ENCODE data around the gene IKZF2. TPM values are rescaled to one million over a fixed set of nuclear protein-coding genes. Genes with fewer than 3 reads are reported as not detected.

The IKZF2 gene
- total and polyA plus RNA-seq, 10 of the 15 experiments (the other 5 are each of a cell fraction or from before 2014, with no cell fraction given), result 15.2 to 266 (median 87.2) TPM

GRCh38 chr2:213079756-213080155, 71.7 kb downstream of the IKZF2 start:
- Histone ChIP-seq H3K9ac (ENCODE audit: control insufficient read depth, insufficient read depth, low read length) (no peak overlapping the region), H2AFZ (ENCODE audit: control insufficient read depth, low read depth, low read length) (no peak overlapping the region), H3K79me2 (ENCODE audit: control insufficient read depth, insufficient read depth, low read length) (peaks cover 61% of the 10 kb centered on the region), H3K4me1 (ENCODE audit: control insufficient read depth, insufficient read depth, low read length) (no peaks in the 10 kb centered on the region), H3K27me3 (replicated peaks in 1 of 2; ENCODE audit: control insufficient read depth in 2 of 2, insufficient read depth in 2 of 2, low read length in 1 of 2) (no peaks in the 10 kb centered on the region), H3K4me3 (no peak overlapping the region), H3K9me3 (replicated peaks; ENCODE audit: control insufficient read depth, insufficient read depth, low read length) (peaks cover 12% of the 10 kb centered on the region), H3K27ac (ENCODE audit: control insufficient read depth, insufficient read depth) (no peak overlapping the region), H3K4me2 (ENCODE audit: control insufficient read depth, insufficient read depth) (no peak overlapping the region), H3K36me3 (ENCODE audit: control insufficient read depth in 2 of 2, insufficient read depth in 2 of 2, low read length in 1 of 2) (peaks cover 2 to 17% of the 10 kb centered on the region in 2 experiments; a peak in 3 of 4 replicates), H4K20me1 (ENCODE audit: control insufficient read depth, insufficient read depth) (no peaks in the 10 kb centered on the region)
- ChIA-PET POLR2A (interaction anchor here (1.0 kb wide), 1 partner anchor 14 kb away, joined by 3 read pairs; no protein-coding TSS in a partner anchor), CTCF (interaction anchor here (1.3 kb wide), 1 partner anchor 19 kb away, joined by 4 read pairs; no protein-coding TSS in a partner anchor), SMC1A (ENCODE audit: uncharacterized antibody, unreplicated experiment) (interaction anchor here (0.7 to 5.4 kb wide), 5 partner anchors 8 to 69 kb away, joined by 3 to 32 read pairs (median 3); no protein-coding TSS in a partner anchor), RAD21 (ENCODE audit: unreplicated experiment) (interaction anchor here (0.8 to 1.5 kb wide), 4 partner anchors 39 to 74 kb away, joined by 3 read pairs; no protein-coding TSS in a partner anchor)
- intact Hi-C loops (cut with micrococcal nuclease; ENCODE audit: unreplicated experiment) (no loop called here), in situ Hi-C loops (cut with MboI) (no loop called here)
- BruUV-seq (replicated peaks), result no TSS peak
- no peak for TF ChIP-seq ZNF207 (IDR thresholded peaks at IDR 0.05; ENCODE audit: borderline replicate concordance)
- no peak for TF ChIP-seq ATF2 (IDR thresholded peaks at IDR 0.05; ENCODE audit: low read length)
- TF ChIP-seq HCFC1 (IDR thresholded peaks at IDR 0.05; ENCODE audit: low read length), result no peak
- no peak for DNase-seq (ENCODE audit: low read depth, low spot score)
- FAIRE-seq, result no peak
- no peak for ATAC-seq

DNA sequence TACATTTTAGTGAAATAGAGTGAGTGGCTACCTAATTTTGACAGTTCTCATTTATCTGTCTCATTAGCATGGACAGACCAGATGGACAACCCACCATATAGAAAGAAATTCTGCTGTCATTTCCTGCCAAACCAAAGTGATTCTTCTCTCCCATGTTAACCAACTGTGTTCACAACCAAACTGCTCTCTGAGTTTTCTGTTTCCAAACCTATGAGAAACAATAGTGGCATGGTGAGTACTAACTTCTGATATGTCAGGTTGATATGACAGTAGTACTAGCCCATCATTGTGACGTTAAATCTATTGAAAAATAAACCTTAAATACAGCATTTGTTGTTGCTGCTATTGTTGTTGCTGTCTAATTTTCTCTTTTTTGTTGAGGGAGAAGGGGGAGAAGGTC, 72.7 kb downstream of the IKZF2 start:
- ChIA-PET POLR2A (interaction anchor here (0.8 kb wide), 1 partner anchor 10 kb away, joined by 4 read pairs; no protein-coding TSS in a partner anchor), SMC1A (ENCODE audit: uncharacterized antibody, unreplicated experiment) (interaction anchor here (1.1 kb wide), 1 partner anchor 9 kb away, joined by 3 read pairs; no protein-coding TSS in a partner anchor), CTCF (no interaction called here), RAD21 (ENCODE audit: unreplicated experiment) (no interaction called here)
- H3K4me1 ChIP-seq (ENCODE audit: control insufficient read depth, insufficient read depth, low read length), result no peaks in the 10 kb centered on the region
- no peaks in the 10 kb centered on the region for H3K27me3 ChIP-seq (replicated peaks in 1 of 2; ENCODE audit: control insufficient read depth in 2 of 2, insufficient read depth in 2 of 2, low read length in 1 of 2)
- no peak overlapping the region for H2AFZ ChIP-seq (ENCODE audit: control insufficient read depth, low read depth, low read length)
- H3K4me2 ChIP-seq (ENCODE audit: control insufficient read depth, insufficient read depth), result no peak overlapping the region
- no peak for TF ChIP-seq CHD4 (IDR thresholded peaks at IDR 0.05)
- TF ChIP-seq, protein P1, sequence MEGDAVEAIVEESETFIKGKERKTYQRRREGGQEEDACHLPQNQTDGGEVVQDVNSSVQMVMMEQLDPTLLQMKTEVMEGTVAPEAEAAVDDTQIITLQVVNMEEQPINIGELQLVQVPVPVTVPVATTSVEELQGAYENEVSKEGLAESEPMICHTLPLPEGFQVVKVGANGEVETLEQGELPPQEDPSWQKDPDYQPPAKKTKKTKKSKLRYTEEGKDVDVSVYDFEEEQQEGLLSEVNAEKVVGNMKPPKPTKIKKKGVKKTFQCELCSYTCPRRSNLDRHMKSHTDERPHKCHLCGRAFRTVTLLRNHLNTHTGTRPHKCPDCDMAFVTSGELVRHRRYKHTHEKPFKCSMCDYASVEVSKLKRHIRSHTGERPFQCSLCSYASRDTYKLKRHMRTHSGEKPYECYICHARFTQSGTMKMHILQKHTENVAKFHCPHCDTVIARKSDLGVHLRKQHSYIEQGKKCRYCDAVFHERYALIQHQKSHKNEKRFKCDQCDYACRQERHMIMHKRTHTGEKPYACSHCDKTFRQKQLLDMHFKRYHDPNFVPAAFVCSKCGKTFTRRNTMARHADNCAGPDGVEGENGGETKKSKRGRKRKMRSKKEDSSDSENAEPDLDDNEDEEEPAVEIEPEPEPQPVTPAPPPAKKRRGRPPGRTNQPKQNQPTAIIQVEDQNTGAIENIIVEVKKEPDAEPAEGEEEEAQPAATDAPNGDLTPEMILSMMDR (IDR thresholded peaks at IDR 0.05 in 2 of 3, conservative IDR thresholded peaks at IDR 0.05 in 1 of 3; ENCODE audit: control insufficient read depth in 2 of 3, extremely low read depth in 1 of 3, insufficient read depth in 1 of 3, low read depth in 3 of 3, low read length in 3 of 3), result no peak
- TF ChIP-seq RAD21 (IDR thresholded peaks at IDR 0.05; ENCODE audit: insufficient read depth, low read depth, low read length), result no peak
- no peak for TF ChIP-seq FOXK2 (IDR thresholded peaks at IDR 0.05)
- TF ChIP-seq WRNIP1 (IDR thresholded peaks at IDR 0.05; ENCODE audit: borderline replicate concordance, low read depth, low read length), result no peak
- TF ChIP-seq MTA3 (IDR thresholded peaks at IDR 0.05; ENCODE audit: borderline replicate concordance, low read length), result no peak
- no peak for TF ChIP-seq RELA (IDR thresholded peaks at IDR 0.05; ENCODE audit: borderline replicate concordance, partially characterized antibody)
- no peak for TF ChIP-seq TCF7 (IDR thresholded peaks at IDR 0.05; ENCODE audit: borderline replicate concordance)
- no peak overlapping the region for H3K9ac ChIP-seq (ENCODE audit: control insufficient read depth, insufficient read depth, low read length)
- peaks cover 2 to 10% of the 10 kb centered on the region in 2 experiments; a peak in 3 of 4 replicates for H3K36me3 ChIP-seq (ENCODE audit: control insufficient read depth in 2 of 2, insufficient read depth in 2 of 2, low read length in 1 of 2)
- H3K27ac ChIP-seq (ENCODE audit: control insufficient read depth, insufficient read depth), result no peak overlapping the region
- DNase-seq (ENCODE audit: low read depth, low spot score) (no peak), ATAC-seq (no peak), FAIRE-seq (peak; percentile 65)
- H3K4me3 ChIP-seq, result no peak overlapping the region
- peaks cover 12% of the 10 kb centered on the region for H3K9me3 ChIP-seq (replicated peaks; ENCODE audit: control insufficient read depth, insufficient read depth, low read length)
- intact Hi-C loops (cut with micrococcal nuclease; ENCODE audit: unreplicated experiment) (no loop called here), in situ Hi-C loops (cut with MboI) (no loop called here)
- 46% methylated on average over 1 of the region's 1 CpG for WGBS (ENCODE audit: insufficient coverage, insufficient replicate concordance, low lambda C conversion rate, missing lambda C conversion rate)
- no peaks in the 10 kb centered on the region for H4K20me1 ChIP-seq (ENCODE audit: control insufficient read depth, insufficient read depth)
- H3K79me2 ChIP-seq (ENCODE audit: control insufficient read depth, insufficient read depth, low read length), result peaks cover 62% of the 10 kb centered on the region
- BruUV-seq (replicated peaks), result no TSS peak

All from GM12878 (cell line).